Thyroid gland (tissue), 4 donors: ENCODE data around the gene TSTD1. TPM values are rescaled to one million over a fixed set of nuclear protein-coding genes. Genes with fewer than 3 reads are reported as not detected.
"Not testable (repeated sequence)": the region's sequence is repeated elsewhere in the genome, so short reads cannot be mapped to it uniquely, and the experiment has no call there.

Experiments
- DNase-seq, 2 donors: peaks; one replicate each; pipeline ENCODE4 v3.0.0-alpha.2; 2019
- H3K27ac ChIP-seq, 3 donors: fragments of 200-600 bp; sonication (generic); 1 replicate in 2 of 3; 2 replicates in 1 of 3; pipeline ENCODE4 v1.5.1; 2016 to 2019; ENCODE audit warnings: mild to moderate bottlenecking in 1 of 3, moderate library complexity in 1 of 3
- H3K27me3 ChIP-seq: fragments of 200-600 bp; sonication (generic); one replicate; pipeline ENCODE4 v1.5.1; 2019
- H3K36me3 ChIP-seq, 2 donors: fragments of 200-600 bp; sonication (generic); one replicate each; pipeline ENCODE4 v1.5.1; 2016 to 2019
- H3K4me1 ChIP-seq, 2 donors: fragments of 200-600 bp; sonication (generic); one replicate each; pipeline ENCODE4 v1.5.1; 2017 to 2019
- H3K4me3 ChIP-seq, 3 donors: fragments of 200-600 bp; sonication (generic); replicated peaks in 1 of 3; 1 replicate in 2 of 3; 2 replicates in 1 of 3; pipeline ENCODE4 v1.5.1; 2016; ENCODE audit warnings: mild to moderate bottlenecking in 1 of 3
- H3K9me3 ChIP-seq: fragments of 200-600 bp; sonication (generic); one replicate; pipeline ENCODE4 v1.5.1; 2017
- CTCF ChIP-seq, 6 experiments: fragments of 200-600 bp in 3 of 6; fragments of 450-650 bp in 3 of 6; sonication (generic) in 3 of 6; IDR thresholded peaks; one replicate each; pipeline ENCODE4 v1.5.1; 2016 to 2019; ENCODE audit warnings: antibody characterized with exemption in 6 of 6, mild to moderate bottlenecking in 2 of 6, inconsistent platforms in 1 of 6, moderate library complexity in 1 of 6
- POLR2A ChIP-seq, 2 donors: fragments of 450-650 bp; IDR thresholded peaks; one replicate each; pipeline ENCODE4 v1.6.1; 2017; ENCODE audit warnings: antibody characterized with exemption in 2 of 2, mild to moderate bottlenecking in 2 of 2, moderate library complexity in 1 of 2
- WGBS, 2 donors: methylation state at CpG; one replicate each; pipeline ENCODE4 v1.1.5; 2017; 5-methylcytosine and 5-hydroxymethylcytosine counted together
- intact Hi-C: fragments of 100-400 bp; cut with DNase I; formaldehyde crosslinking; loops from one replicate; pipeline ENCODE4 v1.15.1; 2023
- total RNA-seq, 4 donors: library from RNA; depleted of rRNA; stranded (reverse); fragments of >200 nt; gene quantifications; one replicate each; pipeline ENCODE4 v1.2.3, GENCODE V29; 2016

Gene TSTD1
- total RNA-seq, 4 donors from 2014 or later, result 256 to 466 (median 320) TPM

- WGBS, 2 donors, result 82 to 88% methylated on average over 1 of the region's 1 CpG
- no peaks in the 10 kb centered on the region for H3K36me3 ChIP-seq
- peak overlapping the region; percentile 35 to 82 (median 60) for H3K27ac ChIP-seq
- H3K9me3 ChIP-seq, result no peaks in the 10 kb centered on the region
- no peaks in the 10 kb centered on the region for H3K27me3 ChIP-seq
- DNase-seq, result no peak
- intact Hi-C loops, result no loop called here
- H3K4me3 ChIP-seq, result no peak overlapping the region
- TF ChIP-seq CTCF (IDR thresholded peaks at IDR 0.05) (no peak), POLR2A (IDR thresholded peaks at IDR 0.05) (no peak)
- H3K4me1 ChIP-seq, result peaks cover 55 to 57% of the 10 kb centered on the region in 2 donors
Observed at GRCh38 chr1:161018631-161018930, 20.2 kb downstream of the TSTD1 start.

- Histone ChIP-seq H3K36me3 (no peaks in the 10 kb centered on the region), H3K27me3 (no peaks in the 10 kb centered on the region), H3K4me3 (no peak overlapping the region), H3K4me1 (peaks cover 61 to 63% of the 10 kb centered on the region in 2 donors), H3K27ac (peak overlapping the region; percentile 66 to 82 (median 71)), H3K9me3 (no peaks in the 10 kb centered on the region)
- intact Hi-C loops, result no loop called here
- WGBS, 2 donors, result 61 to 72% methylated on average over 5 of the region's 5 CpGs
- no peak for TF ChIP-seq CTCF (IDR thresholded peaks at IDR 0.05)
- TF ChIP-seq POLR2A (IDR thresholded peaks at IDR 0.05), result no peak
- no peak for DNase-seq
Observed at GRCh38 chr1:161017756-161018630, 20.8 kb downstream of the TSTD1 start.

GRCh38 chr1:161017181-161017580 lies 21.6 kb downstream of the TSTD1 start:
- H3K4me3 ChIP-seq, intact Hi-C loops, H3K36me3 ChIP-seq, DNase-seq, H3K27me3 ChIP-seq, H3K9me3 ChIP-seq: not testable (repeated sequence)
- peaks cover 63 to 69% of the 10 kb centered on the region in 2 donors for H3K4me1 ChIP-seq
- WGBS, 2 donors, result 43 to 57% methylated on average over 6 to 7 of the region's 7 CpGs
- H3K27ac ChIP-seq, result peak overlapping the region; percentile 66 to 82 (median 71)

GRCh38 chr1:161016683-161017082 lies 22.1 kb downstream of the TSTD1 start:
- H3K27me3 ChIP-seq, H3K36me3 ChIP-seq, H3K9me3 ChIP-seq, H3K4me3 ChIP-seq, DNase-seq, intact Hi-C loops: not testable (repeated sequence)
- 15 to 22% methylated on average over 1 of the region's 1 CpG for WGBS, 2 donors
- Histone ChIP-seq H3K27ac (peak overlapping the region; percentile 65 to 94 (median 76)), H3K4me1 (peaks cover 65 to 74% of the 10 kb centered on the region in 2 donors)

GRCh38 chr1:161013488-161014230 lies 25.1 kb downstream of the TSTD1 start:
- H3K27ac ChIP-seq, result peak overlapping the region; percentile 79 to 94 (median 93)
- H3K4me1 ChIP-seq, result peaks cover 73 to 81% of the 10 kb centered on the region in 2 donors
- no peaks in the 10 kb centered on the region for H3K9me3 ChIP-seq
- no peak overlapping the region for H3K4me3 ChIP-seq
- WGBS, 2 donors, result 22 to 26% methylated on average over 14 to 15 of the region's 15 CpGs
- no peaks in the 10 kb centered on the region for H3K36me3 ChIP-seq
- intact Hi-C loops, result no loop called here
- TF ChIP-seq CTCF (IDR thresholded peaks at IDR 0.05) (no peak), POLR2A (IDR thresholded peaks at IDR 0.05) (peak in 1 of 2 donors; percentile 30)
- no peaks in the 10 kb centered on the region for H3K27me3 ChIP-seq
- DNase-seq, result peak; percentile 82 to 85

- intact Hi-C loops, result no loop called here
- peaks cover 71 to 78% of the 10 kb centered on the region in 2 donors for H3K4me1 ChIP-seq
- TF ChIP-seq CTCF (IDR thresholded peaks at IDR 0.05), result no peak
- TF ChIP-seq POLR2A (IDR thresholded peaks at IDR 0.05), result no peak
- peak overlapping the region; percentile 79 to 94 (median 93) for H3K27ac ChIP-seq
- no peaks in the 10 kb centered on the region for H3K27me3 ChIP-seq
- H3K36me3 ChIP-seq, result no peaks in the 10 kb centered on the region
- H3K9me3 ChIP-seq, result no peaks in the 10 kb centered on the region
- no peak overlapping the region for H3K4me3 ChIP-seq
- DNase-seq, result no peak
Observed at GRCh38 chr1:161013131-161013487, 25.7 kb downstream of the TSTD1 start.
